Measurements from ENCODE around the gene ENO4. TPM values are rescaled to one million over a fixed set of nuclear protein-coding genes. Genes with fewer than 3 reads are reported as not detected.

ENO4 gene
- total and polyA plus RNA-seq, 9 of the 15 experiments (the other 6 are each of a cell fraction or from before 2014, with no cell fraction given), result 0.07 TPM; not detected in 8

DNA sequence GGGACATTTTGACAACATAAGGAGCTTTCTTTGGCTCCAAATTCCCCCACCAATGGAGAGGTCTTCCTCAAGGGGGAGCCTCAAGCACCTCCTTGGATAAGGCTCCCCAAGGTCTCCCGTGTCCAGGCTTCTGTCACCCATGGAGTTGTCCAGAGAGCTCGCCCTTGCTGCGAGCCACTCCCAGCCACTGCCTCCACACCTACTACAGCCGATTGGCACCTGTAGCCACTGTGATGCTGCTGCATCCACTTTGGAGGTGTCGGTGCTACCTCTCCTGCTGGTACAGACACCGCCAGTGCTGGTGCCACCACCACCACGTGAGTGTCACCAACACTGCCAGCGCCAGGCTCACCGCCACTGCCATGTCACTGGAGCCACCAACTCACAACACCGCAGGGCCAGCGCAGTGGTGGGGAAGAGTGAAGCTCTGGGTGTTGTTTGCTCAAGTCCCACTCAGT lies 22.1 kb upstream of the ENO4 start:
- no TSS peak for BruUV-seq (replicated peaks)
- TF ChIP-seq SRSF9 (IDR thresholded peaks at IDR 0.05; ENCODE audit: borderline replicate concordance, low read depth, low read length) (no peak), CTCF (IDR thresholded peaks at IDR 0.05 in 2 of 3, conservative IDR thresholded peaks at IDR 0.05 in 1 of 3; ENCODE audit: insufficient read depth in 2 of 3, low read depth in 1 of 3, low read length in 3 of 3) (peak in 1 of 3 experiments; percentile 9; a peak in 1 of 6 replicates)
- H3K27me3 ChIP-seq (ENCODE audit: control insufficient read depth in 2 of 2, insufficient read depth in 2 of 2, low read length in 2 of 2), result peaks cover 2 to 37% of the 10 kb centered on the region in 2 experiments; a peak in 2 of 5 replicates
- H3K4me3 ChIP-seq, result no peak overlapping the region
- no peaks in the 10 kb centered on the region for H3K9me3 ChIP-seq (replicated peaks; ENCODE audit: control insufficient read depth, insufficient read depth, low read depth, low read length)
- H3K36me3 ChIP-seq (ENCODE audit: control insufficient read depth, insufficient read depth, low read length), result no peaks in the 10 kb centered on the region
- ATAC-seq, result peak; percentile 49; the same call in 1 of the 3 replicates
- no peak overlapping the region for H3K27ac ChIP-seq (ENCODE audit: extremely low read depth, low read depth, low read length)
- in situ Hi-C loops (cut with MboI) (no loop called here), intact Hi-C loops (cut with micrococcal nuclease) (no loop called here)
- CTCF ChIA-PET (ENCODE audit: low intra/inter-chr PET ratio), result no interaction called here
- no peak for FAIRE-seq
- no peaks in the 10 kb centered on the region for H3K79me2 ChIP-seq (ENCODE audit: control insufficient read depth, insufficient read depth, low read length)
- H3K4me1 ChIP-seq (replicated peaks in 1 of 2; ENCODE audit: control insufficient read depth in 2 of 2, insufficient read depth in 2 of 2, low read length in 2 of 2), result 0 out of 5 replicates have a peak, but pooled peaks cover 0 to 3% of the 10 kb centered on the region in 2 experiments
- POLR2A ChIA-PET, result interaction anchor here (1.0 kb wide), 2 partner anchors 18 to 26 kb away, joined by 3 to 4 read pairs; no protein-coding TSS in a partner anchor
- no peaks in the 10 kb centered on the region for H4K20me1 ChIP-seq (replicated peaks; ENCODE audit: control insufficient read depth, insufficient read depth, low read length)
- peak in 1 of 4 experiments; percentile 6 for DNase-seq (ENCODE audit: extremely low read depth in 1 of 4, low spot score in 3 of 4)
- no peak overlapping the region for H2AFZ ChIP-seq (ENCODE audit: low read depth, low read length)
- no peak overlapping the region for H3K9ac ChIP-seq (ENCODE audit: insufficient read depth in 1 of 2, low read depth in 2 of 2, low read length in 2 of 2)
- WGBS (ENCODE audit: insufficient coverage, low coverage, missing lambda C conversion rate), result 2% methylated on average over 8 of the region's 11 CpGs
- no peaks in the 10 kb centered on the region for H3K9me1 ChIP-seq (ENCODE audit: control insufficient read depth, insufficient read depth, low read length)
- no peak overlapping the region for H3K4me2 ChIP-seq (ENCODE audit: insufficient read depth, low read length)

- CTCF ChIA-PET (ENCODE audit: low intra/inter-chr PET ratio), result no interaction called here
- no peak for ATAC-seq
Observed at GRCh38 chr10:116828116-116828515, 21.2 kb upstream of the ENO4 start.

More at GRCh38 chr10:116828116-116828515, 21.2 kb upstream of the ENO4 start:
- Histone ChIP-seq H3K9me3 (replicated peaks; ENCODE audit: control insufficient read depth, insufficient read depth, low read depth, low read length) (no peaks in the 10 kb centered on the region), H3K36me3 (ENCODE audit: control insufficient read depth, insufficient read depth, low read length) (no peaks in the 10 kb centered on the region), H3K9ac (ENCODE audit: insufficient read depth in 1 of 2, low read depth in 2 of 2, low read length in 2 of 2) (no peak overlapping the region), H3K79me2 (ENCODE audit: control insufficient read depth, insufficient read depth, low read length) (no peaks in the 10 kb centered on the region), H3K4me3 (no peak overlapping the region), H2AFZ (ENCODE audit: low read depth, low read length) (no peak overlapping the region), H3K4me2 (ENCODE audit: insufficient read depth, low read length) (no peak overlapping the region), H3K4me1 (replicated peaks in 1 of 2; ENCODE audit: control insufficient read depth in 2 of 2, insufficient read depth in 2 of 2, low read length in 2 of 2) (0 out of 5 replicates have a peak, but pooled peaks cover 0 to 3% of the 10 kb centered on the region in 2 experiments), H3K9me1 (ENCODE audit: control insufficient read depth, insufficient read depth, low read length) (no peaks in the 10 kb centered on the region), H4K20me1 (replicated peaks; ENCODE audit: control insufficient read depth, insufficient read depth, low read length) (no peaks in the 10 kb centered on the region), H3K27ac (ENCODE audit: extremely low read depth, low read depth, low read length) (no peak overlapping the region), H3K27me3 (ENCODE audit: control insufficient read depth in 2 of 2, insufficient read depth in 2 of 2, low read length in 2 of 2) (peaks cover 4 to 45% of the 10 kb centered on the region in 2 experiments; a peak in 2 of 5 replicates)
- POLR2A ChIA-PET, result no interaction called here
- DNase-seq (ENCODE audit: extremely low read depth in 1 of 4, low spot score in 3 of 4) (no peak), FAIRE-seq (no peak)
- intact Hi-C loops (cut with micrococcal nuclease), result no loop called here
- BruUV-seq (replicated peaks), result no TSS peak
- no peak for TF ChIP-seq JUNB (CRISPR knock-in tag; conservative IDR thresholded peaks at IDR 0.05)
- in situ Hi-C loops (cut with MboI), result no loop called here
- WGBS (ENCODE audit: insufficient coverage, low coverage, missing lambda C conversion rate), result 0% methylated on average over 1 of the region's 2 CpGs
